GM19328 (cell line): ENCODE measurements around the gene CHTF8.
A peak's percentile ranks its signal among the peaks of the same experiment; 100 is the strongest.
"Not testable (repeated sequence)": the region's sequence is repeated elsewhere in the genome, so short reads cannot be mapped to it uniquely, and the experiment has no call there.

Experiments used
- ATAC-seq: cut with Tn5 transposase; IDR thresholded peaks from one replicate; pipeline ENCODE4 v1.9.1; 2021; ENCODE audit warnings: mild to moderate bottlenecking, moderate library complexity; ENCODE audit not compliant: unreplicated experiment

The CHTF8 gene

DNA sequence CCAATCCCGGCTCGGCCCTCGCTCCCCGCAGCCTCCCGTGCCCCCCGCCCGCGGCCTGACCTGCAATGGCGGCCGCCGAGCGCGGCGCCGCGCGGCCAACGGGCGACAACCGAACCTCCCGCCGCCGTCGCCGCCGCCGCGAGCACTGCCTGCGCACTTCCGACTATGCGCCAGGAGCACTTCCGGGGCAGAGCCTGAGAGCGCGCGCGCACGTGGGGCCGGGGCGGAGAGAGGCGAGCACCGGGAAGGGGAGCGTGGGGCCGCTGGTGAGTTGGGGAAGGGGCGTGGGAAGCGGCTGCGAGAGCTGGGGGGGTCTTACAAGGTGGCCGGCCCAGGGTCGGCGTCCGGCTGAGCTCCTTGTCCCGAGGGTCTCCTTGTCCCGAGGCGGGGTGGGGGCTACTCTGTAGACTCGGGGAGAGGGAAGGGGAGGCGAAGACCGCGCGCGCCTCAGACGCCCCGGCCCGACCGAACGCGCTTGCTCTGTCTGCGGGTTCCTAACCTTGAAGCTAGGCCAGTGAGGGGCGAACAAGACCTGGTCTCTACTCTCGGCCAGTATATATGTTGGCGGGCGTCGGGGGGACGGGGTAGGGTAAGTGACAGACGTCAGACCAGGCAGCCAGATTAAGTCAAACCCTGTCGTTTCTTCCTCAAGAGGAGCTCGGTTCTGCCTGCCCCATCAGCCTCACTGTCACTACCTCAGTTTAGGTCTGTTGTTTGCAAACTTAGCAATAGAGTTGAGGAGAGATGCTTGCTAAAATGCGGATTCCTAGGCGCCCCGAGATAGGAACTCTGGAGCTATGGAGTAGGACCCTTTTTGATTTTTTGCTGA lies at the start of gene CHTF8, which contains the start of gene UTP4:
TSS of gene CHTF8 (minus strand) at position 165 of the 829 bp plus-strand sequence. CDS start 11,130 bp downstream, outside the sequence.
TSS of gene UTP4 (plus strand) at position 226 of the 829 bp plus-strand sequence. CDS start 811 bp downstream, outside the sequence.
- ATAC-seq = peak; percentile 82

DNA sequence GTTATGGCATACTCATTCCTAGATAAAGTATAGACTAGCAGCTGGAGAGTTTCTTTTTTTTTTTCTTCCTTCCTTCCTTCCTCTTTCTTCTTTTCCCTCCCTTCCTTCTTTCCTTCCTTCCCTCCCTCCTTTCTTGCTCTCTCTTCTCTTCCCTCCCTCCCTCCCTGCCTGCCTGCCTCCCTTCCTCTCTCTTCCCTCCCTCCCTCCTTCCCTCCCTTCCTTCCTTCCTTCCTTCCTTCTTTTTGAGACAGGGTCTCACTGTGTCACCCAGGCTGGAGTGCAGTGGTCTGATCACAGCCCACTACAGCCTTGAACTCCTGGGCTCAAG lies 47.6 kb upstream of the CHTF8 start:
- no peak for ATAC-seq

- ATAC-seq = no peak
Measured at GRCh38 chr16:69179328-69180010, 47.1 kb upstream of the CHTF8 start.

DNA sequence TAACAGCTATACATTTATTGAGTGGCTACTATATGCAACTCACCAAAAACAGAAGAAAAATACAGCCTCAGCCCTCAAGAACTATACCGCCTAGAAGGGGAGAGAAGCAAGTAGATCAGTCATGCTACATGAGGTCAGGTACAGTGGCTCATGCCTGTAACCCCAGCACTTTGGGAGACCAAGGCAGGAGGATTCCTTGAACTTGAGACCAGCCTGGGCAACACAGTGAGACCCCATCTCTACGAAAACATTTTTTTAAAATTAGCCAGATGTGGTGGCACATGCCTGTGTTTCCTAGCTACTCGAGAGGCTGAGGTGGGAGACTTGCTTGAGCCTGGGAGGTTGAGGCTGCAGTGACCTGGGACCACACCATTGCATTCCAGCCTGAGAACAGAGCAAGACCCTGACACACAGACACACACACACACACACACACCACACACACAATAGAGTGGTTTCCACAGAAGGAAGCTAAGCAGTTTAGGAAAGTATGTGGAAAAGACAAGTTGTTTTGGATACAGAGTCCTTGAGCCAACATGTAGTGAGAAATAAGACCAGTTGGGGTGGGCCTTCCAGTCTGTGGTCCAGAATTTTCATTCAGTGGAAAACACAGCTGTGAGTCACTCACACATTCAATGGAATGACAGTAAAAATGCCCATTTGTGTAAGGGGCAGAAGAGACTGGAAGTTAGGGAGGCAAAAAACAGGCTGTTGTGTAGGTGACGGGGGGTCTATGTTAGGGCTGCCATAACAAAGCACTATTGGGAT lies 43.8 kb upstream of the CHTF8 start:
- ATAC-seq = no peak

- no peak for ATAC-seq
Measured at GRCh38 chr16:69171325-69172084, 39.1 kb upstream of the CHTF8 start.

GRCh38 chr16:69169607-69170352 lies 37.4 kb upstream of the CHTF8 start:
- no peak for ATAC-seq

DNA sequence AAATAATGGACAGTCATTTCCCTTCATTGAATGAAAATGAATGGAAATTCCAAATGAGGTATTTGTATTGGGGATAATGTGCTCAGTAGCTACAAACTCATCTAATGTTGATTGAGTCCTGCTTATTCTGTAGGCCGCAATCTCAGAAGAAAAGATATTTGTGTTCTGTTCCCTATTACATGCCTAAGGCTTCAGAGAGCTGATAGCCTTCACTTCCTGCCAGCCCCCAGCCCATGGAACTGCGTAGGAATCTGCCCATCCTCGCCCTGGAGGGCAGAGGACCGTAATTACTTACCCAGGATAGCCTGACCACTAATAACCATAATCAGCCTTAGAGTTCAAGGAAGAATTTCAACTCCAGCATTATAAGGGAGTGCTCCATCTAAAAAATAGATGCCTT lies 36.7 kb upstream of the CHTF8 start:
- no peak for ATAC-seq

DNA sequence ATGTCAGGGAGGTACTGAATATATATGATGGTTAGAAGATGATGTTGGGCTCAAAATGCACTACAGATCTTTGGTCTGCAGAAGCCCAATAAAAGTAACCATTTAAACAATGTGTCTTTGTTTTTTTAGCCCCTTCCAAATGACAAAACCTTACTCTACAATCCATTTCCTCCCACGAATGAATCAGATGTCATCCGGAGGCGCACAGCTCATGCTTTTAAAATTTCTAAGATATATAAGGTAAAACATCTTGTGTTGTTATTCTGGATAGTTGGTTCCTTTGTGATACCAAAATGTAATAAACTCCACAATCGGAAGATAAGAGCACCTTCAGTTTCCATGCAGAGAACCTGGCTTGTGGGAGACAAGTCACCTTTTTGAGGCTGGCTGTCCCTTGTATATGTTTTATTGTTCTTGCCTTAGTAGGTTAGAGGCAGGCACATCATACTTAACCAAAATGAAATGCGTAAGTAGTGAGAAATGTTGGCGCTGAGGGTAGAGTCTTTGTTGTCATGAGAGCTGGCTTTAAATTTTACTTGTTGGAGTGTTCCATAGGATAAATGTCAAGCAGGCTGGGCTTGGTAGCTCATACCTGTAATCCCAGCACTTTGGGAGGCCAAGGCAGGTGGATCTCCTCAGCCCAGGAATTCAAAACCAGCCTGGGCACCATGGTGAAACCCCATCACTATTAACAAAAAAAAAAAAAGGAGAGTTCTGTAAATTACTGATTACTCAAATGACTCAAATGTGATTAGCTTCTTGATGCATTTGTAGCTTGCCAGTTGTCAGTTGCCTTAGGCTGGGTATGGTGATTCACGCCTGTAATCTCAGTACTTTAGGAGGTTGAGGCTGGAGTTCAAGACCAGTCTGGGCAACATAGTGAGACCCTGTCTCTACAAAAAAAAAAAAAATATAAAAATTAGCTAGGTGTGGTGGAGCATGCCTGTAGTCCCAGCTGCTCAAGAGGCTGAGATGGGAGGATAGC lies 34.9 kb upstream of the CHTF8 start:
- ATAC-seq = no peak

GRCh38 chr16:69166221-69166833 lies 33.9 kb upstream of the CHTF8 start:
- no peak for ATAC-seq

DNA sequence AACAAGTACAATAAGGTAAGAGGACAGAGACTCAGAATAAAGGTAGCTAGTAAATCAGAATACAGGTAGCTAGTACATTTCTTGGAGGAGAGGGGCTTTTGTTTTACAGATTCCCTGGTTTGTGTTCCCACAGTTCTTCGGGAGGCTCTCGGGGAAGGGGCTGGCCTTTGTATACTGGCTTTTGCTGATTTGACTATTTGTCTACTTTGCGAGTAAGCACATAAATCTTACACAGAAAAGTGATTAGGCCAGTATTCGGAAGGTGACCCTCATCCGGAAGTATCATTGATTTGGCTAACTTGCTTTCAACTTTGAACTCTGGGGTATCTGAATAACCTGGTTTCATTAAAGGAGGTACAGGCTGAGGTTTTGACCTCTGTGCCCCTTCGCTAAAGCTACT lies 33.2 kb upstream of the CHTF8 start:
- ATAC-seq = no peak

GRCh38 chr16:69160192-69160591 lies 27.8 kb upstream of the CHTF8 start:
- no peak for ATAC-seq

GRCh38 chr16:69157196-69157595 lies 24.8 kb upstream of the CHTF8 start:
- ATAC-seq = no peak

DNA sequence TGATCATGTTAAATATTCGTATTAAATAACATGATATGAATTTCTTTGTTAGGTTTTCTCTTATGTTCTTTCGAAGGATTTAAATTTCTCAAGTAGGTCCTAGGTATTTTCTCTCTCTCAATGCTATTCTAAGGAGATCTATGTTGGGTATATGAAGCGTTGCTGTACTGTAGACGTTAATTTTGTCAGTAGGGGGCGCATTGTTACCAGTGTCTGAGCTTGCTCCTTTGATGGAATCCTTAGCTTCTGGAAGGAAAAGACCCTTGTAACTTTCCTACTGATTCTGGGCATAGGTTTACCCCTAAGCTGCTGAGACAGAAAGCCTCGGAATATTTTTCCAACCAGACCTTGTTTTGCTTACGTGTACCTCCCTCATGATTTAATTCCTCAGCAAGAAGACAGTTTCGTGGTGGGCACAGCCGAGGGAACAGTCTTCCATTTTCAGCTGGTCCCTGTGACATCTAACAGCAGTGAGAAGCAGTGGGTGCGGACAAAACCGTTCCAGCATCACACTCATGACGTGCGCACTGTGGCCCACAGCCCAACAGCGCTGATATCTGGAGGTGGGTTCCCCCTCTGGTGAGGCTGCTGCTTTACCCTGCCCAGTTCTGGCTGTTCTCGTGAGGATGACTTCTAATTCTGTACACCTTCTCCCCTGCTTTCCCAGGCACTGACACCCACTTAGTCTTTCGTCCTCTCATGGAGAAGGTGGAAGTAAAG lies 17.9 kb upstream of the CHTF8 start:
- no peak for ATAC-seq

DNA sequence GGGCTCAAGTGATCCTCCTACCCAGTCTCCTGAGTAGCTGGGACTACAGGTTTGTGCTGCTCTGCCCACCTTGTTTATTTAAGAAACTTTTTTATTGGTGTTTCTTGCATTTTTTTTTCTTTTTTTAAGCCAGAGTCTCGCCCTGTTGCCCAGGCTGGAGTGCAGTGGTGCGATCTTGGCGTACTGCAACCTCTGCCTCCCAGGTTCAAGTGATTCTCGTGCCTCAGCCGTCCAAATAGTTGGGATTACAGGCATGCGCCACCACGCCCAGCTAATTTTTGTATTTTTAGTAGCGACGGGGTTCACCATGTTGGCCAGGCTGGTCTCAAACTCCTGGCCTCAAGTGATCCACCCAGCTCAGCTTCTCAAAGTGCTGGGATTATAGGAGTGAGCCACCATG lies 17.2 kb upstream of the CHTF8 start:
- ATAC-seq = not testable (repeated sequence)

GRCh38 chr16:69145658-69146057 lies 13.3 kb upstream of the CHTF8 start:
- ATAC-seq = no peak

DNA sequence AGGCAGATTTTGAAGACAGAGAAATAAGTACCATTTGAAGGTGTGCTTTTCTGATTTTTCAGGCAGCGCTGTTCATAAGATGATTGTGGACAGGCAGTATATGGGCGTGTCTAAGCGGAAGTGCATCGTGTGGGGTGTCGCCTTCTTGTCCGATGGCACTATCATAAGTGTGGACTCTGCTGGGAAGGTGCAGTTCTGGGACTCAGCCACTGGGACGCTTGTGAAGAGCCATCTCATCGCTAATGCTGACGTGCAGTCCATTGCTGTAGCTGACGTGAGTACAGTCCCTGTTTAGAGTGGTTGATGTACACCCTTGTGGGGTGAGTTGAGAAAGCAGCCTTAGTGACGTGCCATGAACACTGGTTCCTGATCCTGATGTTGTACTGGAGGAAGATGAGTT lies 10.7 kb upstream of the CHTF8 start:
- no peak for ATAC-seq

DNA sequence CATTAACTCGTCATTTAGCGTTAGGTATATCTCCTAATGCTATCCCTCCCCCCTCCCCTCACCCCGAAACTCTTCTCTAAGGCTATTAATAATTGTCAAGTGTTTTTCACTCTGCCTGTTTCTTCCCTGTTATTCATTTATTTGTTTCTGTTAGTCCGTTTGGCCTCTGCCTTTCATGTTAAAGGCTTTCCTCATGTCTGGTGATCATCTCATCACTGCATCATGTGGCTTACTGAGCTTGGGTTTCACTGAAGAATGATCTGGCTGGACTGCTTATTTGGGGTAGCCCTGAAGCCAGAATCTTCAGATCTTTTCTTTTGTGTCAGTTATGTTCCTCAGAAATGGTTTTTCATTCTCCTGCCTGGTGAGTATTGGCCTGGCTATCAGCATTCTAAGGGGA lies 9.5 kb upstream of the CHTF8 start:
- no peak for ATAC-seq

DNA sequence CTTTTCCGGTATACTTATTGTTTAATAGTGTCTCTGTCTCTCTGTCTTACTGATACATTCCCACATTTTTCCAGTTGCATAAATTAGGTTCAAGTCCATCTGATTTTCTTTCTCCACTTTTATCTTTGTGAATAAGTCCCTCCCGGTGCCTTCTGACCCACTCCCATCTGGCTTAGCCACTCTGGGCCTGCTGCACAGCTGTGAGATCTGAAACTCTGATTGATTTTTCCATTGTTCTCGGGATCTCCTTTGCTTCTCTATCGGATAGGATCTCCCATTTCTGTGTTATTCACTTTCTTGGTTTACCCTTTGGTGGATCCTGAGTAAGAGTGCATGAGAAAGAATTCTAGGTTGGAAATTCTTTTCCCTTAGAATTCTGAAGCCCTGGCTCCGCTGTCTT lies 8.6 kb upstream of the CHTF8 start:
- no peak for ATAC-seq
